Epithelial cell of esophagus (primary cell): ENCODE data around the gene SELPLG.
"Not testable (repeated sequence)": the region's sequence is repeated elsewhere in the genome, so short reads cannot be mapped to it uniquely, and the experiment has no call there.

Experiments used
- DNase-seq: peaks from one replicate; pipeline ENCODE4 v3.0.0; 2010; ENCODE audit warnings: low read depth
- H3K4me3 ChIP-seq: 2 replicates; pipeline ENCODE4 v1.5.1; 2011; ENCODE audit warnings: mild to moderate bottlenecking, low read length, control low read depth
- CTCF ChIP-seq: IDR thresholded peaks from 2 replicates; pipeline ENCODE4 v1.5.1; 2011; ENCODE audit warnings: low read depth, mild to moderate bottlenecking, low read length, control low read depth, inconsistent platforms; ENCODE audit not compliant: insufficient read depth; ENCODE audit errors: missing control alignments

The SELPLG gene

GRCh38 chr12:108592033-108592909 lies 41.4 kb downstream of the SELPLG start:
- DNase-seq: no peak
- H3K4me3 ChIP-seq: no peak overlapping the region
- no peak for TF ChIP-seq CTCF

- no peak for TF ChIP-seq CTCF
Measured at GRCh38 chr12:108591267-108591980, 42.3 kb downstream of the SELPLG start.

GRCh38 chr12:108590463-108590862 lies 43.2 kb downstream of the SELPLG start:
- not testable (repeated sequence) for DNase-seq, H3K4me3 ChIP-seq

More at GRCh38 chr12:108591267-108591980, 42.3 kb downstream of the SELPLG start:
- H3K4me3 ChIP-seq: no peak overlapping the region
- DNase-seq: no peak

- no peak overlapping the region for H3K4me3 ChIP-seq
- no peak for TF ChIP-seq CTCF
- DNase-seq: no peak
Measured at GRCh38 chr12:108589840-108590229, 43.9 kb downstream of the SELPLG start.

GRCh38 chr12:108589028-108589839 lies 44.5 kb downstream of the SELPLG start:
- DNase-seq: peak; percentile 25
- no peak overlapping the region for H3K4me3 ChIP-seq
- TF ChIP-seq CTCF: no peak

GRCh38 chr12:108587826-108588225 lies 45.9 kb downstream of the SELPLG start:
- DNase-seq: no peak
- TF ChIP-seq CTCF: no peak
- no peak overlapping the region for H3K4me3 ChIP-seq

- H3K4me3 ChIP-seq: no peak overlapping the region
- DNase-seq: no peak
- no peak for TF ChIP-seq CTCF
Measured at GRCh38 chr12:108586306-108586705, 47.4 kb downstream of the SELPLG start.
